ENCODE data around the gene AIG1.

GRCh38 chr6:143139239-143139784, 78.6 kb downstream of the AIG1 start:
- TF ChIP-seq CTCF (conservative IDR thresholded peaks at IDR 0.05; ENCODE audit: low read depth, low read length) (no peak), EZH2 (IDR thresholded peaks at IDR 0.05; ENCODE audit: borderline replicate concordance, low read depth, low read length, poor library complexity, severe bottlenecking) (no peak)

Data from A673 (cell line).